ENCODE data around the gene TEX35. TPM values are rescaled to one million over a fixed set of nuclear protein-coding genes. Genes with fewer than 3 reads are reported as not detected.
"Not testable (repeated sequence)": the region's sequence is repeated elsewhere in the genome, so short reads cannot be mapped to it uniquely, and the experiment has no call there.

The TEX35 gene
- total RNA-seq, 1 donor from 2014 or later: not detected

DNA sequence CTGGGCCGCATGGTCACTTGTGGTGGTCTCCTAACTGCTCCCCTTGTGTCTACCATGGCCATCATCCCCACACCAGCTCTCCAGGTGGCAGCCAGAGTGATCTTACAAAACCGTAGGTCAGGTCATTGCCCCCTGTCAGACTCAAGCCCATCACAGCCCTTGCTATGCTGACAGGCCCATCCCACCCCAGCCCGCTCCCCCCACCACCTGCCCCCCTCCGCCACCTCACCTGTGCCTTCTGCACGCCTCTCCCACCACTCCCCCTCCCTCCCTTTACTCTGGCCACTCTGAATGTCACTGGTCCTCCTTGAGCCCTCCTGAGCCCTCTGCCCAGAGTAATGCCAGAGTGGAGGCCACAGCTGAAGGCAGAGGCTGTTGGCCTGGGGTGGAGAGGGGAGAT is 28.5 kb downstream of the TEX35 start:
- intact Hi-C loops (cut with micrococcal nuclease): loop anchor here (5.0 kb wide), 3 partner anchors 226 to 826 kb away; partner anchors contain the start of genes AXDND1 and SOAT1
- H3K4me3 Mint-ChIP-seq (ENCODE audit: low read depth): peak overlapping the region; percentile 87
- DNase-seq (ENCODE audit: low spot score): no peak
- H3K9me3 Mint-ChIP-seq: no peaks in the 10 kb centered on the region
- H3K36me3 Mint-ChIP-seq (ENCODE audit: low read depth): no peaks in the 10 kb centered on the region
- H3K27ac Mint-ChIP-seq: no peak overlapping the region
- peaks cover 3% of the 10 kb centered on the region for H3K4me1 Mint-ChIP-seq (ENCODE audit: low read depth)
- H3K27me3 Mint-ChIP-seq (ENCODE audit: low read depth): no peaks in the 10 kb centered on the region

DNA sequence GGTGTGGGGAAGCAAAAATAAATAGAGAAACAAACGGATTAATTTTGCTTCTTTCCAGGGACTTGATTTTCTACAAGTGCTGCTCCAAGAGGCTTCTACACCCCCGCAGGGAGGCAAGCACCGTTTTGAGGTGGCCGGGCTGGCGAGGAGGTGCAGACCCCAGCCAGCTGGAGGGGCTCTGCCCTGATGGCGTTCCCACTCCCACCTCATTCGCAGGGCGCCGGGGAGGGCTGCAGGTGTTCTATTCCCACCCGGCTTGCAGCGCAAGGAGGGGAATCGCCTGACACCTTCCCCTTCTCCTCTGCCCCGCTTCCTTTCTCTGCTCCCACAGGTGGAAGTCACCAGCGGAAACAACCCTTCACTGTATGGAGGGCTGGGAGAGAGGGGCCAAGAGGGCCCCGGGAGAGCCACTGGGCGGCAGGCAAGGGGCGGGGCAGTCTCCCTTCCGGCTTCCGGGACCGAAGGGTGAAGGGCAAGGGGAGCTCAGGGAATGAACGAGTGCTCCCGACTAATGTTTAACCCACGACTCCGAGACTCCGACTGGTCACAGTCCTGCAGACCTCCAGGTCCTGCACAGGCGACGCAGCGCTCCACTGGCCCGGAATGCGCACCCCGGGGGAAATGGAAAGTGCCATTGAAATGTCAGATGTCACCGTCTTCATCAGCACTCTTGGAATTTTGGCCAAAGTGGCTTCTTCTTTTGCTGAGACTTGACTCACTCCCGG is 29.1 kb downstream of the TEX35 start:
- H3K4me3 Mint-ChIP-seq (ENCODE audit: low read depth): peak overlapping the region; percentile 87
- H3K9me3 Mint-ChIP-seq: no peaks in the 10 kb centered on the region
- peaks cover 3% of the 10 kb centered on the region for H3K4me1 Mint-ChIP-seq (ENCODE audit: low read depth)
- H3K36me3 Mint-ChIP-seq (ENCODE audit: low read depth): no peaks in the 10 kb centered on the region
- intact Hi-C loops (cut with micrococcal nuclease): loop anchor here (1.0 to 5.0 kb wide), 6 partner anchors 185 to 825 kb away; partner anchors contain the start of genes AXDND1 and SOAT1
- H3K27me3 Mint-ChIP-seq (ENCODE audit: low read depth): no peaks in the 10 kb centered on the region
- peak; percentile 32 for DNase-seq (ENCODE audit: low spot score)
- H3K27ac Mint-ChIP-seq: peak overlapping the region; percentile 72

GRCh38 chr1:178542554-178543289 is 29.8 kb downstream of the TEX35 start:
- DNase-seq (ENCODE audit: low spot score): peak; percentile 83
- Mint-ChIP-seq H3K27ac (peak overlapping the region; percentile 72), H3K27me3 (ENCODE audit: low read depth) (no peaks in the 10 kb centered on the region)

GRCh38 chr1:178543290-178543607 is 30.3 kb downstream of the TEX35 start:
- Mint-ChIP-seq H3K4me1 (ENCODE audit: low read depth) (peaks cover 3% of the 10 kb centered on the region), H3K27me3 (ENCODE audit: low read depth) (no peaks in the 10 kb centered on the region), H3K36me3 (ENCODE audit: low read depth) (no peaks in the 10 kb centered on the region), H3K9me3 (no peaks in the 10 kb centered on the region), H3K4me3 (ENCODE audit: low read depth) (peak overlapping the region; percentile 87), H3K27ac (no peak overlapping the region)
- DNase-seq (ENCODE audit: low spot score): no peak
- intact Hi-C loops (cut with micrococcal nuclease): loop anchor here (2.0 to 5.0 kb wide), 5 partner anchors 184 to 824 kb away; partner anchors contain the start of genes AXDND1 and SOAT1

More at GRCh38 chr1:178542554-178543289, 29.8 kb downstream of the TEX35 start:
- no peaks in the 10 kb centered on the region for H3K36me3 Mint-ChIP-seq (ENCODE audit: low read depth)
- no peaks in the 10 kb centered on the region for H3K9me3 Mint-ChIP-seq
- H3K4me3 Mint-ChIP-seq (ENCODE audit: low read depth): peak overlapping the region; percentile 87
- intact Hi-C loops (cut with micrococcal nuclease): loop anchor here (1.0 to 5.0 kb wide), 6 partner anchors 184 to 825 kb away; partner anchors contain the start of genes AXDND1 and SOAT1
- peaks cover 3% of the 10 kb centered on the region for H3K4me1 Mint-ChIP-seq (ENCODE audit: low read depth)

DNA sequence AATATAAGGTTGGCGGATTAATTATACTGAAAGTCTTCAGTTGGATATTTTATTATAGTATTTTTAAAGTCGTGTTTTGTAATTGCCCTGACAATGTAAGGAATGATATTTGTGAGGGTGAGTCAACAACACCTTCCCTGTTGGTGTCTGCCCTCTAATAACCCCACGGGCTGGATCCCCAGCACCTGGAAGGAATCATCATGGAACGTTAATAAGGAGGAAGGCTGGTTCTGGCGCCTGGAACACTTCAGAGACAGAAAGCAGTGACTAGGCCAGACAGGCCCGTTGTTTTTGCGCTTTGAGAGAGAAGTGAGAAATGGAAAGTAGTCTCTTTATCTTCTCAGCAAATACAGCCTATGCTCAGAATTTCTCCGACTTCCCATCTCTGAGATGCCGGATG is 31.6 kb downstream of the TEX35 start:
- intact Hi-C loops (cut with micrococcal nuclease): loop anchor here (5.0 kb wide), 3 partner anchors 223 to 823 kb away; partner anchors contain the start of genes AXDND1 and SOAT1
- no peaks in the 10 kb centered on the region for H3K9me3 Mint-ChIP-seq
- no peaks in the 10 kb centered on the region for H3K36me3 Mint-ChIP-seq (ENCODE audit: low read depth)
- no peaks in the 10 kb centered on the region for H3K27me3 Mint-ChIP-seq (ENCODE audit: low read depth)
- no peak for DNase-seq (ENCODE audit: low spot score)
- H3K27ac Mint-ChIP-seq: no peak overlapping the region
- no peak overlapping the region for H3K4me3 Mint-ChIP-seq (ENCODE audit: low read depth)
- peaks cover 3% of the 10 kb centered on the region for H3K4me1 Mint-ChIP-seq (ENCODE audit: low read depth)

DNA sequence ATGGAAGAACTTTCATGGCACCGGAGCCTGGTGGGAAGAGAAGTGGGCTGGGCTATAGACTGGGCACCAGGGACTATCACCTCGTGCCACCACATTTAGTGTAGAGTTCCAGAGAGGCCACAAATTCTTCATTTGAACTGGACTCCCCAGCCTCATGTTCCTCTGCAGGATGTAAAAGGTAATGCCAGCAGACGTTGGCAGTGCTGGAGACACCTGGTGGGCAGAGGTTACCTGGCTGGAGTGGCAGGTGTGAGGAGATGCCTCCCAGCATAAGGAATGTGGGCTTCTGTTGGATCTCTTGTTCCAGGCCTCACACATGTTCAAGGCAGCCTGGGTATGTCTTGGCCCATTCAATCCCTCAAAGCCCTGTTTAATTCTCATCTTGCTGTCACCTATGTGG is 35.2 kb downstream of the TEX35 start:
- Mint-ChIP-seq H3K27ac (no peak overlapping the region), H3K9me3 (no peaks in the 10 kb centered on the region), H3K4me3 (ENCODE audit: low read depth) (no peak overlapping the region), H3K27me3 (ENCODE audit: low read depth) (no peaks in the 10 kb centered on the region), H3K4me1 (ENCODE audit: low read depth) (peaks cover 3% of the 10 kb centered on the region), H3K36me3 (ENCODE audit: low read depth) (no peaks in the 10 kb centered on the region)
- intact Hi-C loops (cut with micrococcal nuclease): no loop called here
- DNase-seq (ENCODE audit: low spot score): no peak

DNA sequence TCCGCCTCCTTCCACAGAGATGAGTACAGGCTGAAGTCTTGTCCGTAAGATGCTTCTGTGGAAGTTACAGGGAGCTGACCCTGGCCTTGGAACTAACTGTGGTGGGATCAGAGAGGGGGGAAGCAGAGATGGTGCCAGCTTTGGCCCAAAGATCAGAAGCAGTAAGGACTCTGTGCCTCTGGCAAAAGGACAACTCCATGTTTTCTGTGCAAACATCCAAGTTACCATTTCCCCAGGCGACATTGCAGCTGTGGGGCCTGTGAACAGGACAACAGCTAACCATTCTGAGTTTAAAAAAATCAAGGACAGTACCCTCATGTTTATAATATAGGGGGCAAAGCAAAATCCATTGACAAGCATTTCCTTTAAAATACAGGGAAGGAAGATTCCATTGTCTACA is 38.4 kb downstream of the TEX35 start:
- Mint-ChIP-seq H3K27me3 (ENCODE audit: low read depth) (no peaks in the 10 kb centered on the region), H3K27ac (no peak overlapping the region), H3K36me3 (ENCODE audit: low read depth) (no peaks in the 10 kb centered on the region), H3K4me3 (ENCODE audit: low read depth) (no peak overlapping the region), H3K9me3 (peaks cover 9% of the 10 kb centered on the region), H3K4me1 (ENCODE audit: low read depth) (no peaks in the 10 kb centered on the region)
- intact Hi-C loops (cut with micrococcal nuclease): no loop called here
- no peak for DNase-seq (ENCODE audit: low spot score)

DNA sequence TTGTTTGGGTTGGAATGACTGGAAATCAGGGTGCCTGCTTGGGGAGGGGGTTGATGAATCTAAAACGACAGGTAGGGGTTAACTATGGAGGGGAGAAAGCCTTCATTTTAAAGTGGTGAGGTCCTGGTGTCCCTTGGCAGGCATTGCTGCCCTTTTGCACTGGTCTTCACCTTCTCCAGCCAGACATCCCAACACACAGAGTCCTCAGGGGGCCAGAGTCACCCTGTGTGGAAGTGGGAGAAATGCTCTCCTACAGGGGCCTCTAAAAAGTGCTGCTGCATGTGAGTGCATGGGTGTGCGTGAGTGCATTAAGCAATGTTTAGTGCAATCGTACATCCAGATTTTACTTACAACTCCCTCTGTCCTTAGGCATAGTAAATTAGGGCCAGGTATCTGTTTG is 39.0 kb downstream of the TEX35 start:
- Mint-ChIP-seq H3K4me1 (ENCODE audit: low read depth) (no peaks in the 10 kb centered on the region), H3K9me3 (peaks cover 9% of the 10 kb centered on the region), H3K4me3 (ENCODE audit: low read depth) (no peak overlapping the region), H3K27ac (no peak overlapping the region), H3K36me3 (ENCODE audit: low read depth) (no peaks in the 10 kb centered on the region), H3K27me3 (ENCODE audit: low read depth) (no peaks in the 10 kb centered on the region)
- intact Hi-C loops (cut with micrococcal nuclease): no loop called here
- no peak for DNase-seq (ENCODE audit: low spot score)

DNA sequence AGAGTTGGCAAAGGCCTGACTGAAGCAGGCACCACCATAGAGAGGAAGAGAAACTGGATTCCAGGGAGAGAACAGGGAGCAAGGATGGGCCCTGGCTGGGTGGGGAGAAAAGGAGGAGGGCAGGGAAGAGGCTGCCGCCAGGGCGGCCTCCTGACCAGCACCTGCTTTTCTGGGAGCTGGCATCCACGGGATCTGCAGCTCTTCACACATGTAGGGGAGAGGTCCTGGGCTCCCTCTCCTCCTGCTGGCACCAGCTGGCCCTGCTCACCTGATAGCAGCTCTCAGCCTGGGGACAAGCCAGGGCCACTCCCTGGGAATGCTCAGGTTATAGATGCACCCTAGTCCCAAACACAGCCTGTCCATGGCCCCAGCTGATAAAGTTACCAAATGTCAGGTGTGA is 39.9 kb downstream of the TEX35 start:
- Mint-ChIP-seq H3K27me3 (ENCODE audit: low read depth) (no peaks in the 10 kb centered on the region), H3K36me3 (ENCODE audit: low read depth) (no peaks in the 10 kb centered on the region), H3K4me3 (ENCODE audit: low read depth) (no peak overlapping the region), H3K4me1 (ENCODE audit: low read depth) (no peaks in the 10 kb centered on the region), H3K27ac (no peak overlapping the region), H3K9me3 (peaks cover 9% of the 10 kb centered on the region)
- DNase-seq (ENCODE audit: low spot score): no peak
- intact Hi-C loops (cut with micrococcal nuclease): no loop called here

- H3K9me3 Mint-ChIP-seq; H3K4me3 Mint-ChIP-seq (ENCODE audit: low read depth); H3K27me3 Mint-ChIP-seq (ENCODE audit: low read depth); DNase-seq (ENCODE audit: low spot score); intact Hi-C loops (cut with micrococcal nuclease); H3K36me3 Mint-ChIP-seq (ENCODE audit: low read depth); H3K4me1 Mint-ChIP-seq (ENCODE audit: low read depth); H3K27ac Mint-ChIP-seq: not testable (repeated sequence)
Measured at GRCh38 chr1:178554351-178554750, 41.4 kb downstream of the TEX35 start.

- H3K9me3 Mint-ChIP-seq; DNase-seq (ENCODE audit: low spot score); H3K27ac Mint-ChIP-seq; H3K36me3 Mint-ChIP-seq (ENCODE audit: low read depth); H3K27me3 Mint-ChIP-seq (ENCODE audit: low read depth); H3K4me1 Mint-ChIP-seq (ENCODE audit: low read depth); intact Hi-C loops (cut with micrococcal nuclease); H3K4me3 Mint-ChIP-seq (ENCODE audit: low read depth): not testable (repeated sequence)
Measured at GRCh38 chr1:178555613-178556012, 42.7 kb downstream of the TEX35 start.

DNA sequence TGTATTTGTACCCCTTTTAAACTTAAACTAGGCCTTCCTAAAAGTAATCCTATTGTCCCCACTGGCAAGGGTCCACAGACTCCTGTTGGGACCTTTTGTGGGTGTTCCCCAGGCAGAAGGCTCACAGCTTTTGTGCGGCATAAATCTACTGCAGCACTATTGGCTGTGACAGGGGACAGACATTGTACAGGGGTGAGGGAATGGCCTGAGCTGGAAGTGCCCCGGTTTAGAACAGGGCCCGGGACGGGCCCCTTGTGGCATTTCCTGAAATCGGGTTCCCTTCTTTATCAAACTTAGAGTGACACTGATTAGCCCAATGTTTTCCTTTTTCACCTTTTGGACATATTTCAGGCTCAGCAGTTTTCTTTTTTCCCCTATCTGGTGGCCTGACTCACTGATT is 45.9 kb downstream of the TEX35 start:
- H3K4me1 Mint-ChIP-seq (ENCODE audit: low read depth); H3K36me3 Mint-ChIP-seq (ENCODE audit: low read depth); H3K9me3 Mint-ChIP-seq; H3K27ac Mint-ChIP-seq; H3K4me3 Mint-ChIP-seq (ENCODE audit: low read depth); DNase-seq (ENCODE audit: low spot score); intact Hi-C loops (cut with micrococcal nuclease); H3K27me3 Mint-ChIP-seq (ENCODE audit: low read depth): not testable (repeated sequence)

- no peaks in the 10 kb centered on the region for H3K9me3 Mint-ChIP-seq
- DNase-seq (ENCODE audit: low spot score): no peak
- H3K4me3 Mint-ChIP-seq (ENCODE audit: low read depth): no peak overlapping the region
- H3K36me3 Mint-ChIP-seq (ENCODE audit: low read depth): no peaks in the 10 kb centered on the region
- no peaks in the 10 kb centered on the region for H3K27me3 Mint-ChIP-seq (ENCODE audit: low read depth)
- H3K4me1 Mint-ChIP-seq (ENCODE audit: low read depth): no peaks in the 10 kb centered on the region
- intact Hi-C loops (cut with micrococcal nuclease): no loop called here
- H3K27ac Mint-ChIP-seq: no peak overlapping the region
Measured at GRCh38 chr1:178560871-178561376, 48.0 kb downstream of the TEX35 start.

Measured in activated T-helper 2 cell treated with anti-CD3 and anti-CD28 coated beads, Interferon-gamma antibody, Interleukin-2, Interleukin-4, amounts not matched to agents 10 μg/mL and 5 μg/mL and 100 μg/mL, durations not matched to agents 14 hours and 24 hours and 36 hours (primary cell).